Measurements from ENCODE around the gene TFIP11. TPM values are rescaled to one million over a fixed set of nuclear protein-coding genes. Genes with fewer than 3 reads are reported as not detected.

TFIP11 gene
- total RNA-seq, 1 donor from 2014 or later = 39.0 TPM

GRCh38 chr22:26480611-26480932 is 31.7 kb downstream of the TFIP11 start:
- H3K9me3 Mint-ChIP-seq (ENCODE audit: unreplicated experiment) = no peaks in the 10 kb centered on the region
- peaks cover 67% of the 10 kb centered on the region for H3K4me1 Mint-ChIP-seq (ENCODE audit: unreplicated experiment)
- TF ChIP-seq CTCF (IDR thresholded peaks at IDR 0.05) = no peak

DNA sequence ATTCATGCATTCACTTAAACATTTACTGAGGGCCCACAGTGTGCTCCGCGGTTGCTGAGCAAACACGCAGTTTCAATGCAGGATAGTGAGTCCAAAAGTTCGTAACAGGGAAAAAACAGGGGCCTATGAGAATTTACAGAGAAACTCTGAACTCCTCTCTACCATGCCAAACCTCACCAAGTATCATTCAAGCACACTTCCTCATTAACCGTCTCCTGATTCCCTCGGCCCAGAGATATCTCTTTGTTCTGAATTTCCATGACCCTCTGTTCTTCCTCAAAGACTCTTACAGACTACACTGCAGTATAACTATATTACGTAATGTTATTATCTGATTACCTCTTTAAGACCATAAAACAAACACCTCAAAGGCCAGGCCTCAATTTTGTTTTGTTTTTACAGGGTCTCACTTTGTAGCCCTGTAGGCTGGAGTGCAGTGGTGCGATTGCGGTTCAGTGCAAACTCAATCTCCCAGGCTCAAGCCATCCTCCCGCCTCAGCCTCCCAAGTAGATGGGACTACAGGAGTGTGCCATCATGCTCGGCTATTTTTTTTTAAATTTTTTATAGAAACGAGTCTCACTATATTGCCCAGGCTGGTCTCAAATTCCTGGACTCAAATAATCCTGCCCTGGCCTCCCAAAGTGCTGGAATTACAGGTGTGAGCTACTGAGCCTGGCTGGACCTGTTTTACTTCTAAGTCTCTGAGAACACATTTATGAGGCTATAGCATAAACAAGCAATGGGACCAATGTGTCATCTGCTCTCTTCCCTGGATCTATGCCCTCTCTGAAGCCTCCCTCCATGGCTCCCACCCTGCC is 32.3 kb downstream of the TFIP11 start:
- Mint-ChIP-seq H3K4me3 (ENCODE audit: unreplicated experiment) (no peak overlapping the region), H3K4me1 (ENCODE audit: unreplicated experiment) (peaks cover 61% of the 10 kb centered on the region)

More at GRCh38 chr22:26480611-26480932, 31.7 kb downstream of the TFIP11 start:
- no peak for DNase-seq (ENCODE audit: extremely low spot score, unreplicated experiment)
- no peaks in the 10 kb centered on the region for H3K27me3 Mint-ChIP-seq (ENCODE audit: unreplicated experiment)
- no peak overlapping the region for H3K27ac Mint-ChIP-seq (ENCODE audit: unreplicated experiment)
- peaks cover 18% of the 10 kb centered on the region for H3K36me3 Mint-ChIP-seq (ENCODE audit: unreplicated experiment)
- no peak overlapping the region for H3K4me3 Mint-ChIP-seq (ENCODE audit: unreplicated experiment)

GRCh38 chr22:26479043-26479791 is 33.1 kb downstream of the TFIP11 start:
- Mint-ChIP-seq H3K4me1 (ENCODE audit: unreplicated experiment) (peaks cover 55% of the 10 kb centered on the region), H3K27me3 (ENCODE audit: unreplicated experiment) (no peaks in the 10 kb centered on the region), H3K4me3 (ENCODE audit: unreplicated experiment) (no peak overlapping the region), H3K27ac (ENCODE audit: unreplicated experiment) (no peak overlapping the region), H3K9me3 (ENCODE audit: unreplicated experiment) (no peaks in the 10 kb centered on the region), H3K36me3 (ENCODE audit: unreplicated experiment) (peaks cover 26% of the 10 kb centered on the region)
- no peak for TF ChIP-seq CTCF (IDR thresholded peaks at IDR 0.05)
- DNase-seq (ENCODE audit: extremely low spot score, unreplicated experiment) = no peak

More for the DNA sequence above, 32.3 kb downstream of the TFIP11 start:
- no peak overlapping the region for H3K27ac Mint-ChIP-seq (ENCODE audit: unreplicated experiment)
- TF ChIP-seq CTCF (IDR thresholded peaks at IDR 0.05) = no peak
- no peak for DNase-seq (ENCODE audit: extremely low spot score, unreplicated experiment)
- no peaks in the 10 kb centered on the region for H3K27me3 Mint-ChIP-seq (ENCODE audit: unreplicated experiment)
- no peaks in the 10 kb centered on the region for H3K9me3 Mint-ChIP-seq (ENCODE audit: unreplicated experiment)
- peaks cover 18% of the 10 kb centered on the region for H3K36me3 Mint-ChIP-seq (ENCODE audit: unreplicated experiment)

- H3K27me3 Mint-ChIP-seq (ENCODE audit: unreplicated experiment) = no peaks in the 10 kb centered on the region
- no peak overlapping the region for H3K4me3 Mint-ChIP-seq (ENCODE audit: unreplicated experiment)
- no peak for TF ChIP-seq CTCF (IDR thresholded peaks at IDR 0.05)
- H3K4me1 Mint-ChIP-seq (ENCODE audit: unreplicated experiment) = peaks cover 47% of the 10 kb centered on the region
- no peak for DNase-seq (ENCODE audit: extremely low spot score, unreplicated experiment)
- H3K27ac Mint-ChIP-seq (ENCODE audit: unreplicated experiment) = peak overlapping the region; percentile 59
- no peaks in the 10 kb centered on the region for H3K9me3 Mint-ChIP-seq (ENCODE audit: unreplicated experiment)
- peaks cover 40% of the 10 kb centered on the region for H3K36me3 Mint-ChIP-seq (ENCODE audit: unreplicated experiment)
These were observed 34.9 kb downstream of the TFIP11 start for GRCh38 chr22:26477341-26477731.

- H3K4me1 Mint-ChIP-seq (ENCODE audit: unreplicated experiment) = peaks cover 42% of the 10 kb centered on the region
- no peak for TF ChIP-seq CTCF (IDR thresholded peaks at IDR 0.05)
- no peaks in the 10 kb centered on the region for H3K27me3 Mint-ChIP-seq (ENCODE audit: unreplicated experiment)
- no peak for DNase-seq (ENCODE audit: extremely low spot score, unreplicated experiment)
- peaks cover 44% of the 10 kb centered on the region for H3K36me3 Mint-ChIP-seq (ENCODE audit: unreplicated experiment)
- peak overlapping the region; percentile 1 for H3K4me3 Mint-ChIP-seq (ENCODE audit: unreplicated experiment)
- peak overlapping the region; percentile 59 for H3K27ac Mint-ChIP-seq (ENCODE audit: unreplicated experiment)
- H3K9me3 Mint-ChIP-seq (ENCODE audit: unreplicated experiment) = no peaks in the 10 kb centered on the region
These were observed 35.5 kb downstream of the TFIP11 start for GRCh38 chr22:26476705-26477340.
